Retinal pigment epithelial cell (primary cell): ENCODE results near the gene RFX5.

Experiments
- DNase-seq: peaks from one replicate; pipeline ENCODE4 v3.0.0-alpha.2; 2010; ENCODE audit warnings: low read depth
- H3K4me3 ChIP-seq: 2 replicates; pipeline ENCODE4 v1.5.1; 2011; ENCODE audit warnings: mild to moderate bottlenecking, low read length, control low read depth, moderate library complexity
- CTCF ChIP-seq: conservative IDR thresholded peaks from 2 replicates; pipeline ENCODE4 v1.5.1; 2011; ENCODE audit warnings: low read depth, low read length, control low read depth, inconsistent platforms

The RFX5 gene

GRCh38 chr1:151369302-151369610 lies 22.2 kb upstream of the RFX5 start:
- no peak overlapping the region for H3K4me3 ChIP-seq

GRCh38 chr1:151368393-151369301 lies 21.6 kb upstream of the RFX5 start:
- no peak for DNase-seq
- TF ChIP-seq CTCF: no peak
- H3K4me3 ChIP-seq: no peak overlapping the region

More at GRCh38 chr1:151369302-151369610, 22.2 kb upstream of the RFX5 start:
- DNase-seq: no peak
- TF ChIP-seq CTCF: no peak

GRCh38 chr1:151367658-151368392 lies 20.8 kb upstream of the RFX5 start:
- no peak for TF ChIP-seq CTCF
- DNase-seq: no peak
- no peak overlapping the region for H3K4me3 ChIP-seq

GRCh38 chr1:151364996-151365395 lies 17.9 kb upstream of the RFX5 start:
- DNase-seq: no peak
- TF ChIP-seq CTCF: no peak
- H3K4me3 ChIP-seq: no peak overlapping the region

- no peak for TF ChIP-seq CTCF
- DNase-seq: no peak
- no peak overlapping the region for H3K4me3 ChIP-seq
Observed at GRCh38 chr1:151362308-151363155, 15.5 kb upstream of the RFX5 start.

- H3K4me3 ChIP-seq: no peak overlapping the region
- no peak for DNase-seq
- TF ChIP-seq CTCF: no peak
Observed at GRCh38 chr1:151361883-151362282, 14.8 kb upstream of the RFX5 start.
